ENCODE results near the gene CDK2AP2.

GRCh38 chr11:67541198-67541597 lies 33.2 kb upstream of the CDK2AP2 start:
- no peak for TF ChIP-seq PATZ1 (CRISPR knock-in tag; IDR thresholded peaks at IDR 0.05; ENCODE audit: borderline replicate concordance)
- no peak for TF ChIP-seq RARB (CRISPR knock-in tag; IDR thresholded peaks at IDR 0.05)
- no peak for TF ChIP-seq CREB5 (CRISPR knock-in tag; IDR thresholded peaks at IDR 0.05; ENCODE audit: low read depth)
- no peak for TF ChIP-seq ZC3H10 (CRISPR knock-in tag; IDR thresholded peaks at IDR 0.05)
- TF ChIP-seq ARNTL (CRISPR knock-in tag; IDR thresholded peaks at IDR 0.05; ENCODE audit: borderline replicate concordance, low read depth), result no peak
- TF ChIP-seq SNAI2 (CRISPR knock-in tag; IDR thresholded peaks at IDR 0.05), result no peak

All from SK-N-SH treated with all-trans-retinoic acid at 6 μM for 48 hours (cell line).